OCI-LY3 (cell line): ENCODE results near the gene PRTFDC1.

Experiments used
- H2AFZ ChIP-seq: fragments of 200-600, 300-600 bp; shearing (Covaris generic); 2 replicates; pipeline ENCODE4 v1.6.0; 2014; ENCODE audit warnings: antibody characterized with exemption, low read depth, low read length
- H3K27ac ChIP-seq: fragments of 200-600, 300-600 bp; sonication (generic); 2 replicates; pipeline ENCODE4 v1.5.1; 2014; ENCODE audit warnings: mild to moderate bottlenecking, low read length, moderate library complexity, mixed read lengths
- H3K27me3 ChIP-seq: fragments of 200-600, 300-600 bp; sonication (generic); 2 replicates; pipeline ENCODE4 v1.6.1; 2014; ENCODE audit warnings: low read depth, low read length, mixed read lengths
- H3K36me3 ChIP-seq: fragments of 200-600, 300-600 bp; sonication (generic); replicated peaks from 2 replicates; pipeline ENCODE3; 2014; ENCODE audit warnings: low read depth, low read length, mixed read lengths
- H3K4me1 ChIP-seq: fragments of 300-600, 200-600 bp; sonication (generic); 2 replicates; pipeline ENCODE4 v1.6.1; 2014; ENCODE audit warnings: low read length, mixed read lengths
- H3K4me2 ChIP-seq: fragments of 200-600, 300-600 bp; sonication (generic); 2 replicates; pipeline ENCODE4 v1.6.1; 2014; ENCODE audit warnings: low read length, mixed read lengths
- H3K4me3 ChIP-seq: fragments of 300-600, 200-600 bp; sonication (generic); 2 replicates; pipeline ENCODE4 v1.5.1; 2014; ENCODE audit warnings: antibody characterized with exemption, mild to moderate bottlenecking, low read length, moderate library complexity
- H3K79me2 ChIP-seq: fragments of 300-600, 200-600 bp; shearing (Covaris generic); 2 replicates; pipeline ENCODE4 v1.6.1; 2014; ENCODE audit warnings: mild to moderate bottlenecking, low read length, mixed read lengths
- H3K9ac ChIP-seq: fragments of 300-600, 200-600 bp; shearing (Covaris generic); 2 replicates; pipeline ENCODE4 v1.6.0; 2014; ENCODE audit warnings: mild to moderate bottlenecking, low read length, moderate library complexity
- H3K9me3 ChIP-seq: fragments of 200-600, 300-600 bp; shearing (Covaris generic); 2 replicates; pipeline ENCODE4 v1.6.1; 2014; ENCODE audit warnings: low read length, mixed read lengths; ENCODE audit not compliant: insufficient read depth
- H4K20me1 ChIP-seq: fragments of 200-600, 300-600 bp; sonication (generic); 2 replicates; pipeline ENCODE4 v1.6.1; 2016; ENCODE audit warnings: low read length, mixed read lengths; ENCODE audit not compliant: insufficient read depth
- CTCF ChIP-seq: fragments of 200-600, 300-600 bp; sonication (generic); IDR thresholded peaks from 2 replicates; pipeline ENCODE4 v1.5.1; 2014; ENCODE audit warnings: antibody characterized with exemption, low read length, low read depth
- EZH2phosphoT487 ChIP-seq: fragments of 200-600 bp; shearing (Covaris generic); IDR thresholded peaks from 2 replicates; pipeline ENCODE4 v1.6.1; 2018; ENCODE audit warnings: antibody characterized with exemption, mixed run types, low read depth

PRTFDC1 gene

GRCh38 chr10:24822590-24822989 lies 129.8 kb downstream of the PRTFDC1 start:
- Histone ChIP-seq H3K36me3 (no peaks in the 10 kb centered on the region), H2AFZ (no peak overlapping the region), H3K79me2 (no peaks in the 10 kb centered on the region), H3K27ac (no peak overlapping the region), H3K4me3 (no peak overlapping the region), H4K20me1 (no peaks in the 10 kb centered on the region), H3K4me2 (no peak overlapping the region), H3K4me1 (0 out of 2 replicates have a peak, but pooled peaks cover 4% of the 10 kb centered on the region), H3K9ac (no peak overlapping the region), H3K9me3 (no peaks in the 10 kb centered on the region), H3K27me3 (no peaks in the 10 kb centered on the region; the same call in 1 of the 2 replicates)
- TF ChIP-seq EZH2phosphoT487 (no peak), CTCF (no peak)

GRCh38 chr10:24821986-24822385 lies 130.4 kb downstream of the PRTFDC1 start:
- H4K20me1 ChIP-seq, result no peaks in the 10 kb centered on the region
- no peaks in the 10 kb centered on the region for H3K9me3 ChIP-seq
- H3K4me3 ChIP-seq, result no peak overlapping the region
- H3K9ac ChIP-seq, result no peak overlapping the region
- H2AFZ ChIP-seq, result no peak overlapping the region
- no peak overlapping the region for H3K27ac ChIP-seq
- H3K79me2 ChIP-seq, result no peaks in the 10 kb centered on the region
- no peak for TF ChIP-seq EZH2phosphoT487
- no peak for TF ChIP-seq CTCF
- H3K4me2 ChIP-seq, result no peak overlapping the region
- H3K27me3 ChIP-seq, result no peaks in the 10 kb centered on the region; the same call in 1 of the 2 replicates
- 0 out of 2 replicates have a peak, but pooled peaks cover 4% of the 10 kb centered on the region for H3K4me1 ChIP-seq
- H3K36me3 ChIP-seq, result no peaks in the 10 kb centered on the region

GRCh38 chr10:24816868-24817396 lies 135.5 kb downstream of the PRTFDC1 start:
- TF ChIP-seq CTCF (no peak), EZH2phosphoT487 (no peak)
- no peak overlapping the region for H2AFZ ChIP-seq
- H3K36me3 ChIP-seq, result no peaks in the 10 kb centered on the region
- no peaks in the 10 kb centered on the region for H3K27me3 ChIP-seq
- no peaks in the 10 kb centered on the region for H4K20me1 ChIP-seq
- H3K9ac ChIP-seq, result no peak overlapping the region
- H3K4me3 ChIP-seq, result no peak overlapping the region
- H3K4me1 ChIP-seq, result no peaks in the 10 kb centered on the region
- no peak overlapping the region for H3K27ac ChIP-seq
- no peaks in the 10 kb centered on the region for H3K79me2 ChIP-seq
- H3K9me3 ChIP-seq, result no peaks in the 10 kb centered on the region
- H3K4me2 ChIP-seq, result no peak overlapping the region

- Histone ChIP-seq H3K9ac (no peak overlapping the region), H3K27me3 (no peaks in the 10 kb centered on the region), H3K4me2 (no peak overlapping the region), H3K36me3 (no peaks in the 10 kb centered on the region), H4K20me1 (no peaks in the 10 kb centered on the region), H3K4me1 (no peaks in the 10 kb centered on the region), H3K9me3 (no peaks in the 10 kb centered on the region), H3K27ac (no peak overlapping the region), H2AFZ (no peak overlapping the region), H3K4me3 (no peak overlapping the region), H3K79me2 (no peaks in the 10 kb centered on the region)
- no peak for TF ChIP-seq EZH2phosphoT487
- TF ChIP-seq CTCF, result no peak
Measured at GRCh38 chr10:24814568-24815313, 137.7 kb downstream of the PRTFDC1 start.
